HepG2 (cell line): ENCODE results near the gene RRAS2. TPM values are rescaled to one million over a fixed set of nuclear protein-coding genes. Genes with fewer than 3 reads are reported as not detected.

Experiments
- ATAC-seq: fragments of 200-7000 bp; cut with Tn5 transposase; 3 replicates; pipeline ENCODE4 v1.9.1; 2020; ENCODE audit warnings: mild to moderate bottlenecking, moderate library complexity
- BruUV-seq: library from RNA; stranded (reverse); fragments of 400-500 nt; replicated peaks from 2 replicates; lab custom pipeline; 2021; lab: Mats Ljungman, UMichigan
- CTCF ChIA-PET: fragments of 300-600 bp; formaldehyde crosslinking; extraction: SDS; loops from one replicate; lab custom pipeline; 2021; ENCODE audit warnings: low total read pairs, inconsistent platforms, low intra/inter-chr PET ratio; lab: Yijun Ruan, JAX
- POLR2A ChIA-PET: fragments of 350-600 bp; sonication (Branson Sonifier 250); formaldehyde crosslinking; loops from one replicate; lab custom pipeline; 2020; ENCODE audit warnings: antibody characterized with exemption, inconsistent platforms; lab: Yijun Ruan, JAX
- DNase-seq: peaks from one replicate; pipeline ENCODE4 v3.0.0-alpha.2; 2015; ENCODE audit warnings: low spot score
- FAIRE-seq: peaks from 3 replicates; lab custom pipeline; 2011; peaks lifted over from hg19 to GRCh38; lab: Jason Lieb, UNC
- H2AFZ ChIP-seq: one replicate; pipeline ENCODE4 v1.6.1; 2011; ENCODE audit warnings: low read length, inconsistent platforms
- H3K27ac ChIP-seq: fragments of 300-600 bp; 3 replicates; pipeline ENCODE4 v1.8.0; 2011; ENCODE audit warnings: mixed run types, mild to moderate bottlenecking, mixed read lengths, low read length, inconsistent platforms; ENCODE audit not compliant: insufficient read depth; ENCODE audit errors: extremely low read length
- H3K27me3 ChIP-seq, 2 experiments: fragments of 200-600 bp in 1 of 2; 2 replicates in 1 of 2; 3 replicates in 1 of 2; pipeline versions ENCODE4 v1.6.0 to v1.8.0; 2011; ENCODE audit warnings: low read length in 2 of 2, mild to moderate bottlenecking in 2 of 2, moderate library complexity in 2 of 2, inconsistent platforms in 1 of 2; ENCODE audit not compliant: insufficient read depth in 2 of 2, control insufficient read depth in 1 of 2
- H3K36me3 ChIP-seq, 2 experiments: fragments of 200-600 bp in 1 of 2; replicated peaks in 1 of 2; 2 replicates in 1 of 2; 3 replicates in 1 of 2; pipeline versions ENCODE4 v1.5.1 to v1.8.0; 2011; ENCODE audit warnings: low read length in 2 of 2, inconsistent platforms in 1 of 2; ENCODE audit not compliant: insufficient read depth in 2 of 2, control insufficient read depth in 1 of 2
- H3K4me1 ChIP-seq: 2 replicates; pipeline ENCODE4 v1.5.1; 2012; ENCODE audit warnings: low read length, inconsistent platforms; ENCODE audit not compliant: insufficient read depth
- H3K4me2 ChIP-seq: 2 replicates; pipeline ENCODE4 v1.6.0; 2011; ENCODE audit warnings: low read depth, low read length, inconsistent platforms
- H3K4me3 ChIP-seq, 3 experiments: fragments of 200-600 bp in 1 of 3; sonication (generic), shearing (Covaris generic) in 1 of 3; replicated peaks in 1 of 3; 2 replicates each; pipeline ENCODE4 v1.5.1; 2011 to 2016; ENCODE audit warnings: low read length in 3 of 3, inconsistent platforms in 2 of 3, low read depth in 2 of 3, mild to moderate bottlenecking in 2 of 3, control low read depth in 1 of 3, mixed read lengths in 1 of 3; ENCODE audit not compliant: insufficient read depth in 1 of 3
- H3K79me2 ChIP-seq: one replicate; pipeline ENCODE4 v1.6.1; 2011; ENCODE audit warnings: low read length, inconsistent platforms; ENCODE audit not compliant: insufficient read depth
- H3K9ac ChIP-seq: 2 replicates; pipeline ENCODE4 v1.6.0; 2011; ENCODE audit warnings: mild to moderate bottlenecking, low read depth, low read length, inconsistent platforms; ENCODE audit not compliant: insufficient read depth
- H3K9me3 ChIP-seq: 2 replicates; pipeline ENCODE4 v1.5.1; 2012; ENCODE audit warnings: mild to moderate bottlenecking, low read length
- H4K20me1 ChIP-seq: 2 replicates; pipeline ENCODE4 v1.6.0; 2011; ENCODE audit warnings: inconsistent platforms, mild to moderate bottlenecking, low read length, moderate library complexity; ENCODE audit not compliant: insufficient read depth
- CERS6 ChIP-seq: sonication (generic); formaldehyde crosslinking; IDR thresholded peaks from 2 replicates; pipeline ENCODE4 v1.5.0; 2020; ENCODE audit warnings: missing genetic modification reagents
- HBP1 ChIP-seq: IDR thresholded peaks from 2 replicates; pipeline ENCODE4 v1.6.1; 2016; ENCODE audit warnings: low read depth, control low read depth
- HDAC1 ChIP-seq: sonication (generic); formaldehyde crosslinking; IDR thresholded peaks from 2 replicates; pipeline ENCODE4 v1.5.1; 2020; ENCODE audit warnings: mild to moderate bottlenecking, missing genetic modification reagents
- KDM4B ChIP-seq: sonication (generic); formaldehyde crosslinking; IDR thresholded peaks from 2 replicates; pipeline ENCODE4 v1.4.0; 2020; ENCODE audit warnings: missing genetic modification reagents
- NR2F6 ChIP-seq, 2 experiments: IDR thresholded peaks; 2 replicates each; pipeline ENCODE4 v1.6.1; 2016; ENCODE audit warnings: antibody characterized with exemption in 1 of 2, mild to moderate bottlenecking in 1 of 2
- PRDM10 ChIP-seq: sonication (generic); formaldehyde crosslinking; IDR thresholded peaks from 2 replicates; pipeline ENCODE4 v1.4.0; 2020; ENCODE audit warnings: low read depth, missing genetic modification reagents
- ZNF557 ChIP-seq: sonication (generic); formaldehyde crosslinking; IDR thresholded peaks from 2 replicates; pipeline ENCODE4 v1.4.0; 2020; ENCODE audit warnings: missing genetic modification reagents
- in situ Hi-C: cut with HindIII; loops from 2 replicates; pipeline ENCODE4 v1.10.0; 2017; ENCODE audit warnings: low pct_unique_long_range_greater_than_20kb; ENCODE audit not compliant: extremely low pct_ligation_motif_present
- intact Hi-C: fragments of 100-400 bp; cut with micrococcal nuclease; formaldehyde crosslinking; loops from one replicate; pipeline ENCODE4 v1.10.0; 2022; ENCODE audit not compliant: unreplicated experiment
- polyA plus RNA-seq, 8 experiments: library from polyadenylated mRNA; depleted of rRNA in 3 of 8; stranded (reverse) in 7 of 8; unstranded in 1 of 8; fragments of >200 nt; fragmentation: Illumina TruSeq in 4 of 8; extraction: Trizol in 4 of 8; gene quantifications; 2 replicates each; pipeline versions ENCODE4 v1.2.1 to v1.2.3, GENCODE V29; 2011 to 2016; ENCODE audit warnings: low read depth in 4 of 8, missing spikeins in 1 of 8, mixed read lengths in 1 of 8; ENCODE audit not compliant: insufficient read depth in 1 of 8
- total RNA-seq, 5 experiments: library from RNA; depleted of rRNA; stranded (reverse); fragments of >200 nt; fragmentation: Illumina TruSeq; extraction: Trizol; gene quantifications; 2 replicates each; pipeline ENCODE4 v1.2.3, GENCODE V29; 2016; ENCODE audit warnings: low read depth in 1 of 5

RRAS2 gene
- total and polyA plus RNA-seq, 2 of the 13 experiments (the other 11 are each of a cell fraction or from before 2014, with no cell fraction given): 19.0 to 44.1 TPM

- CTCF ChIA-PET: no interaction called here
Observed at GRCh38 chr11:14361951-14362350, 3.0 kb upstream of the RRAS2 start.

More at GRCh38 chr11:14361951-14362350, 3.0 kb upstream of the RRAS2 start:
- Histone ChIP-seq H2AFZ (no peak overlapping the region), H3K27me3 (no peaks in the 10 kb centered on the region; a peak in 1 of 5 replicates), H4K20me1 (peaks cover 9% of the 10 kb centered on the region; the same call in 1 of the 2 replicates), H3K27ac (no peak overlapping the region), H3K36me3 (no peaks in the 10 kb centered on the region), H3K79me2 (peaks cover 11% of the 10 kb centered on the region), H3K4me3 (no peak overlapping the region), H3K9ac (no peak overlapping the region), H3K4me2 (no peak overlapping the region), H3K4me1 (peaks cover 21% of the 10 kb centered on the region), H3K9me3 (no peaks in the 10 kb centered on the region)
- intact Hi-C loops (no loop called here), in situ Hi-C loops (no loop called here)
- BruUV-seq: no TSS peak
- TF ChIP-seq NR2F6 (IDR thresholded peaks at IDR 0.05) (no peak), NR2F6 (CRISPR knock-in tag; IDR thresholded peaks at IDR 0.05) (no peak), KDM4B (no peak), HDAC1 (no peak), CERS6 (CRISPR knock-in tag) (no peak), HBP1 (CRISPR knock-in tag) (no peak), PRDM10 (CRISPR knock-in tag) (no peak), ZNF557 (no peak)
- FAIRE-seq: no peak
- no peak for ATAC-seq
- POLR2A ChIA-PET: no interaction called here
- DNase-seq: no peak
